Natural killer cell (primary cell): ENCODE results near the gene CACFD1. TPM values are rescaled to one million over a fixed set of nuclear protein-coding genes. Genes with fewer than 3 reads are reported as not detected.

Experiments used
- ATAC-seq, 3 donors: fragments of 150-1000 bp in 2 of 3; fragments of 200-7000 bp in 1 of 3; cut with Tn5 transposase; 1 replicate in 1 of 3; 2 replicates in 2 of 3; pipeline ENCODE4 v1.10.0; 2021; ENCODE audit warnings: mild to moderate bottlenecking in 2 of 3, moderate library complexity in 2 of 3
- DNase-seq, 2 donors: peaks; one replicate each; pipeline versions ENCODE4 v3.0.0 to v3.0.0-alpha.2; 2013 to 2021; ENCODE audit warnings: mixed read lengths in 1 of 2
- H3K27ac ChIP-seq: one replicate; pipeline ENCODE4 v1.5.1; 2013; ENCODE audit warnings: mild to moderate bottlenecking, low read length
- H3K27me3 ChIP-seq: one replicate; pipeline ENCODE4 v1.6.1; 2013; ENCODE audit warnings: low read length; ENCODE audit not compliant: control insufficient read depth, insufficient read depth
- H3K36me3 ChIP-seq: one replicate; pipeline ENCODE4 v1.6.1; 2013; ENCODE audit warnings: low read length; ENCODE audit not compliant: control insufficient read depth, insufficient read depth
- H3K4me1 ChIP-seq: one replicate; pipeline ENCODE4 v1.6.1; 2013; ENCODE audit warnings: low read length; ENCODE audit not compliant: control insufficient read depth, insufficient read depth
- H3K4me3 ChIP-seq: one replicate; pipeline ENCODE4 v1.5.1; 2013; ENCODE audit warnings: low read length
- H3K9me3 ChIP-seq: one replicate; pipeline ENCODE4 v1.6.1; 2013; ENCODE audit warnings: low read length; ENCODE audit not compliant: control insufficient read depth, insufficient read depth
- H3K27ac Mint-ChIP-seq, 2 donors: one replicate each; pipeline ENCODE4 v1.8.0; 2022; ENCODE audit warnings: mild to moderate bottlenecking in 2 of 2, mixed read lengths in 2 of 2, moderate library complexity in 1 of 2
- H3K27me3 Mint-ChIP-seq, 2 donors: one replicate each; pipeline ENCODE4 v1.8.0; 2022; ENCODE audit warnings: low read depth in 2 of 2, mixed read lengths in 2 of 2
- H3K36me3 Mint-ChIP-seq: one replicate; pipeline ENCODE4 v1.8.0; 2022; ENCODE audit warnings: mixed read lengths
- H3K4me1 Mint-ChIP-seq, 2 donors: one replicate each; pipeline ENCODE4 v1.8.0; 2022; ENCODE audit warnings: mixed read lengths in 2 of 2
- H3K4me3 Mint-ChIP-seq: one replicate; pipeline ENCODE4 v1.8.0; 2022; ENCODE audit warnings: mild to moderate bottlenecking, moderate library complexity, mixed read lengths
- H3K9me3 Mint-ChIP-seq, 2 donors: one replicate each; pipeline ENCODE4 v1.8.0; 2022; ENCODE audit warnings: mixed read lengths in 2 of 2
- WGBS: methylation state at CpG from one replicate; pipeline ENCODE4 v1.1.7; 2013; ENCODE audit warnings: missing lambda C conversion rate; ENCODE audit not compliant: insufficient coverage; 5-methylcytosine and 5-hydroxymethylcytosine counted together
- intact Hi-C: fragments of 100-400 bp; cut with micrococcal nuclease; formaldehyde crosslinking; loops from one replicate; pipeline ENCODE4 v1.14.2; 2022
- total RNA-seq, 4 donors: library from RNA; stranded (reverse); fragments of 120-200 nt in 1 of 4; gene quantifications; one replicate each; pipeline versions ENCODE4 v1.2.3 to v1.2.4, GENCODE V29; 2013 to 2022
- TF ChIP-seq, protein P1 (sequence below): fragments of 200-600 bp; IDR thresholded peaks from one replicate; pipeline ENCODE4 v1.8.0; 2022; ENCODE audit warnings: antibody characterized with exemption

CACFD1 gene
- total RNA-seq, 3 donors from 2014 or later (not counting 1 experiment from before 2014, with no cell fraction given) = 4.5 to 8.3 (median 5.4) TPM

DNA sequence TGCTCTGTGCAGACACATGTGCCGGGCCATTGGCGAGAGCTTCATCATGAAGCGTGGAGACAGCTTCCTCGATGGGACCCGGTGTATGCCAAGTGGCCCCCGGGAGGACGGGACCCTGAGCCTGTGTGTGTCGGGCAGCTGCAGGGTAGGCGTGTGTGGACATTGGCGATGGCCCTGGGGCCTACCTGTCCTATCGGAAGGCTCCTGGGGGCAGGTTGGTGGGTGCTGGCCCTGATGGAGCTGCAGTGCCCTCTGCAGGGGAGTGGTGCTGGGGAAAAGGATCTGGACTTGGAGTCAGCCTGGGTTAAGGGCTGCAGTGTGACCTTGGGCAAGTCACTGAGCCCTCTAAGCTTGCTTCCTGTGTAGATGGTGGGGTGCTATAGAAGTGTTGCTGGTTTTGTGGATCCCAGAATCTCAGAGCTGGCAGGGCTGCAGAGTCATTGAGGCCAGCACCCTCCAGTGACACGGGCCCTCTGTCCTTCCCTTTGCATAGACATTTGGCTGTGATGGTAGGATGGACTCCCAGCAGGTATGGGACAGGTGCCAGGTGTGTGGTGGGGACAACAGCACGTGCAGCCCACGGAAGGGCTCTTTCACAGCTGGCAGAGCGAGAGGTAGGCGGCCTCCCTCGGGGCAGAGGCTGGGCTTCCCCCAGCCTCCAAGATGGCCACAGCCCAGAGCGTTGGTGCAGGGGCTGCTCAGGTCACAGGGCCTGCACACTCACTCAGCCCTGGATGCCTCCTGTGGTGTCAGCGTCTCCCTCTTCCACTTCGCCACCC is 21.8 kb upstream of the CACFD1 start:
- TF ChIP-seq, protein P1, sequence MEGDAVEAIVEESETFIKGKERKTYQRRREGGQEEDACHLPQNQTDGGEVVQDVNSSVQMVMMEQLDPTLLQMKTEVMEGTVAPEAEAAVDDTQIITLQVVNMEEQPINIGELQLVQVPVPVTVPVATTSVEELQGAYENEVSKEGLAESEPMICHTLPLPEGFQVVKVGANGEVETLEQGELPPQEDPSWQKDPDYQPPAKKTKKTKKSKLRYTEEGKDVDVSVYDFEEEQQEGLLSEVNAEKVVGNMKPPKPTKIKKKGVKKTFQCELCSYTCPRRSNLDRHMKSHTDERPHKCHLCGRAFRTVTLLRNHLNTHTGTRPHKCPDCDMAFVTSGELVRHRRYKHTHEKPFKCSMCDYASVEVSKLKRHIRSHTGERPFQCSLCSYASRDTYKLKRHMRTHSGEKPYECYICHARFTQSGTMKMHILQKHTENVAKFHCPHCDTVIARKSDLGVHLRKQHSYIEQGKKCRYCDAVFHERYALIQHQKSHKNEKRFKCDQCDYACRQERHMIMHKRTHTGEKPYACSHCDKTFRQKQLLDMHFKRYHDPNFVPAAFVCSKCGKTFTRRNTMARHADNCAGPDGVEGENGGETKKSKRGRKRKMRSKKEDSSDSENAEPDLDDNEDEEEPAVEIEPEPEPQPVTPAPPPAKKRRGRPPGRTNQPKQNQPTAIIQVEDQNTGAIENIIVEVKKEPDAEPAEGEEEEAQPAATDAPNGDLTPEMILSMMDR = no peak
- no peak for ATAC-seq
- Mint-ChIP-seq H3K4me1 (no peaks in the 10 kb centered on the region), H3K4me3 (no peak overlapping the region), H3K27ac (no peak overlapping the region), H3K27me3 (no peaks in the 10 kb centered on the region), H3K9me3 (no peaks in the 10 kb centered on the region), H3K36me3 (no peaks in the 10 kb centered on the region)
- Histone ChIP-seq H3K4me1 (peaks cover 7% of the 10 kb centered on the region), H3K27me3 (no peaks in the 10 kb centered on the region), H3K4me3 (no peak overlapping the region), H3K9me3 (no peaks in the 10 kb centered on the region), H3K36me3 (no peaks in the 10 kb centered on the region), H3K27ac (no peak overlapping the region)
- DNase-seq = no peak
- 82% methylated on average over 20 of the region's 20 CpGs for whole genome bisulfite sequencing
- intact Hi-C loops = no loop called here

GRCh38 chr9:133439337-133439736 is 20.4 kb upstream of the CACFD1 start:
- 84% methylated on average over 4 of the region's 4 CpGs for WGBS
- Mint-ChIP-seq H3K27ac (no peak overlapping the region), H3K9me3 (no peaks in the 10 kb centered on the region), H3K4me1 (no peaks in the 10 kb centered on the region), H3K4me3 (no peak overlapping the region), H3K27me3 (no peaks in the 10 kb centered on the region), H3K36me3 (no peaks in the 10 kb centered on the region)
- no peak overlapping the region for H3K27ac ChIP-seq
- no peak overlapping the region for H3K4me3 ChIP-seq
- peak in 1 of 3 donors; percentile 34 for ATAC-seq
- no peaks in the 10 kb centered on the region for H3K36me3 ChIP-seq
- intact Hi-C loops = no loop called here
- no peaks in the 10 kb centered on the region for H3K9me3 ChIP-seq
- no peaks in the 10 kb centered on the region for H3K27me3 ChIP-seq
- peaks cover 7% of the 10 kb centered on the region for H3K4me1 ChIP-seq
- TF ChIP-seq, protein P1 = no peak
- DNase-seq = no peak

- H3K9me3 Mint-ChIP-seq = no peaks in the 10 kb centered on the region
- Histone ChIP-seq H3K27me3 (no peaks in the 10 kb centered on the region), H3K36me3 (no peaks in the 10 kb centered on the region), H3K9me3 (no peaks in the 10 kb centered on the region), H3K4me3 (no peak overlapping the region), H3K4me1 (peaks cover 7% of the 10 kb centered on the region), H3K27ac (peak overlapping the region; percentile 66)
- no peak overlapping the region for H3K4me3 Mint-ChIP-seq
- intact Hi-C loops = no loop called here
- ATAC-seq (no peak), DNase-seq (peak in 1 of 2 donors; percentile 45)
- H3K27ac Mint-ChIP-seq = no peak overlapping the region
- H3K36me3 Mint-ChIP-seq = no peaks in the 10 kb centered on the region
- TF ChIP-seq, protein P1 = no peak
- no peaks in the 10 kb centered on the region for H3K4me1 Mint-ChIP-seq
- H3K27me3 Mint-ChIP-seq = no peaks in the 10 kb centered on the region
- WGBS = 78% methylated on average over 12 of the region's 12 CpGs
Observed at GRCh38 chr9:133440874-133441273, 18.9 kb upstream of the CACFD1 start.

- Mint-ChIP-seq H3K4me1 (no peaks in the 10 kb centered on the region), H3K27ac (peak overlapping the region in 1 of 2 donors; percentile 67), H3K36me3 (no peaks in the 10 kb centered on the region), H3K4me3 (no peak overlapping the region), H3K9me3 (no peaks in the 10 kb centered on the region), H3K27me3 (no peaks in the 10 kb centered on the region)
- DNase-seq (no peak), ATAC-seq (no peak)
- Histone ChIP-seq H3K9me3 (no peaks in the 10 kb centered on the region), H3K27ac (peak overlapping the region; percentile 66), H3K27me3 (no peaks in the 10 kb centered on the region), H3K4me1 (peaks cover 7% of the 10 kb centered on the region), H3K36me3 (no peaks in the 10 kb centered on the region), H3K4me3 (no peak overlapping the region)
- intact Hi-C loops = no loop called here
- 75% methylated on average over 5 of the region's 5 CpGs for WGBS
- TF ChIP-seq, protein P1 = no peak
Observed at GRCh38 chr9:133441571-133441970, 18.2 kb upstream of the CACFD1 start.
